Colonic mucosa (tissue), 4 donors: ENCODE data around the gene IRS4. TPM values are rescaled to one million over a fixed set of nuclear protein-coding genes. Genes with fewer than 3 reads are reported as not detected.

ENCODE experiments used
- DNase-seq: peaks from one replicate; pipeline ENCODE4 v3.0.0-alpha.2; 2020
- H3K27ac ChIP-seq: fragments of 200-600 bp; one replicate; pipeline ENCODE4 v1.8.0; 2021
- H3K27me3 ChIP-seq: fragments of 200-600 bp; one replicate; pipeline ENCODE4 v1.8.0; 2021
- H3K36me3 ChIP-seq: fragments of 200-600 bp; one replicate; pipeline ENCODE4 v1.8.0; 2021
- H3K4me1 ChIP-seq: fragments of 200-600 bp; one replicate; pipeline ENCODE4 v1.8.0; 2021; ENCODE audit warnings: mild to moderate bottlenecking
- H3K4me3 ChIP-seq: fragments of 200-600 bp; one replicate; pipeline ENCODE4 v1.8.0; 2021
- H3K9ac ChIP-seq, 2 donors: one replicate each; pipeline ENCODE4 v1.7.0; 2013; ENCODE audit warnings: control low read depth in 2 of 2, low read depth in 2 of 2, low read length in 2 of 2
- H3K9me3 ChIP-seq: fragments of 200-600 bp; one replicate; pipeline ENCODE4 v1.8.0; 2021
- intact Hi-C: fragments of 100-400 bp; cut with DNase I; formaldehyde crosslinking; loops from one replicate; pipeline ENCODE4 v1.14.1; 2022
- total RNA-seq, 2 donors: library from RNA; stranded (reverse); fragmentation: NEBNext Ultra II Directional in 1 of 2; extraction: Animal tissue kit (Norgen Biotek cat#: 25700) in 1 of 2; gene quantifications; one replicate each; pipeline ENCODE4 v1.2.1, GENCODE V29; 2021
- TF ChIP-seq, protein P1 (sequence below): fragments of 200-600 bp; IDR thresholded peaks from one replicate; pipeline ENCODE4 v1.8.0; 2022; ENCODE audit warnings: antibody characterized with exemption, mild to moderate bottlenecking
- donor health status: healthy.
- donor health status: DM: no; HTN: no; CAD: no.
- donor health status: DM: no; HTN: no; CAD: no.

The IRS4 gene
- total RNA-seq, 2 donors from 2014 or later = 0.07 TPM; not detected in 1

- no peaks in the 10 kb centered on the region for H3K9me3 ChIP-seq
Observed at GRCh38 chrX:108699368-108699767, 37.0 kb downstream of the IRS4 start.

GRCh38 chrX:108696690-108697089 is 39.7 kb downstream of the IRS4 start:
- Histone ChIP-seq H3K4me1 (no peaks in the 10 kb centered on the region), H3K4me3 (no peak overlapping the region), H3K36me3 (no peaks in the 10 kb centered on the region), H3K27me3 (no peaks in the 10 kb centered on the region), H3K9ac (no peak overlapping the region), H3K9me3 (no peaks in the 10 kb centered on the region), H3K27ac (no peak overlapping the region)
- intact Hi-C loops = loop anchor here (10.0 kb wide), 1 partner anchor 778 kb away; no protein-coding TSS in a partner anchor
- DNase-seq = no peak
- TF ChIP-seq, protein P1, sequence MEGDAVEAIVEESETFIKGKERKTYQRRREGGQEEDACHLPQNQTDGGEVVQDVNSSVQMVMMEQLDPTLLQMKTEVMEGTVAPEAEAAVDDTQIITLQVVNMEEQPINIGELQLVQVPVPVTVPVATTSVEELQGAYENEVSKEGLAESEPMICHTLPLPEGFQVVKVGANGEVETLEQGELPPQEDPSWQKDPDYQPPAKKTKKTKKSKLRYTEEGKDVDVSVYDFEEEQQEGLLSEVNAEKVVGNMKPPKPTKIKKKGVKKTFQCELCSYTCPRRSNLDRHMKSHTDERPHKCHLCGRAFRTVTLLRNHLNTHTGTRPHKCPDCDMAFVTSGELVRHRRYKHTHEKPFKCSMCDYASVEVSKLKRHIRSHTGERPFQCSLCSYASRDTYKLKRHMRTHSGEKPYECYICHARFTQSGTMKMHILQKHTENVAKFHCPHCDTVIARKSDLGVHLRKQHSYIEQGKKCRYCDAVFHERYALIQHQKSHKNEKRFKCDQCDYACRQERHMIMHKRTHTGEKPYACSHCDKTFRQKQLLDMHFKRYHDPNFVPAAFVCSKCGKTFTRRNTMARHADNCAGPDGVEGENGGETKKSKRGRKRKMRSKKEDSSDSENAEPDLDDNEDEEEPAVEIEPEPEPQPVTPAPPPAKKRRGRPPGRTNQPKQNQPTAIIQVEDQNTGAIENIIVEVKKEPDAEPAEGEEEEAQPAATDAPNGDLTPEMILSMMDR = no peak

More at GRCh38 chrX:108699368-108699767, 37.0 kb downstream of the IRS4 start:
- Histone ChIP-seq H3K9ac (no peak overlapping the region), H3K36me3 (no peaks in the 10 kb centered on the region), H3K4me3 (no peak overlapping the region), H3K4me1 (no peaks in the 10 kb centered on the region), H3K27me3 (no peaks in the 10 kb centered on the region), H3K27ac (no peak overlapping the region)
- intact Hi-C loops = loop anchor here (10.0 kb wide), 1 partner anchor 775 kb away; no protein-coding TSS in a partner anchor
- DNase-seq = no peak
- TF ChIP-seq, protein P1 = peak; percentile 9
